ENCODE results near the gene SPATA22. TPM values are rescaled to one million over a fixed set of nuclear protein-coding genes. Genes with fewer than 3 reads are reported as not detected.
"Not testable (repeated sequence)": the region's sequence is repeated elsewhere in the genome, so short reads cannot be mapped to it uniquely, and the experiment has no call there.

Gene SPATA22
- under 1 TPM in 1 of 2 donors, not detected in 1; 0.35 TPM for total RNA-seq
- long read RNA-seq, partial matches to known transcripts: 0 of 1 reads
- long read RNA-seq, other reads (novel, unspliced or antisense): 1 of 1 reads

DNA sequence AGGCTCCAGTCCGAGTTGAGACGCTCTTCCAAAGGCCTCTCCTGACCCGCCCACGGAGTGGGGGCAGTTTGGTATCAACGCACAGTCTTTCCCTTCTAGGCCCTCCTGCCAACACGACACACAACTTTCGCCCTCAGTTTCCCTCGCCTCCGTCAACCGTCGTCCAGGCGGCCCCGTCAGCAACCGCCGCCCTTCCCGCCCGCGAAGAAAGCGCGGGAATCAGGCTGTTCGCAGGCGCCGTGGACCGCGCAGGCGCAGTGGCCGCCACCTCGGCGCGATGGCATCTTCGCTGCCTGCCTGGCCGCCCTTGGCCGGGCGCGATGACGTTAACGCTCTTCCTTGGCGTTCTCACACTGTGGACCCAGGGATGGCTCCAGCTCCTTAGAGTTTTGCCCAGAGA lies at the start of gene SPATA22:
Gene SPATA22, minus strand, starts transcription at position 221 of the 400 bp plus-strand sequence. CDS start 2,494 bp downstream, outside the sequence.
- intact Hi-C loops (cut with DNase I): no loop called here
- DNase-seq (no peak), ATAC-seq (no peak)

DNA sequence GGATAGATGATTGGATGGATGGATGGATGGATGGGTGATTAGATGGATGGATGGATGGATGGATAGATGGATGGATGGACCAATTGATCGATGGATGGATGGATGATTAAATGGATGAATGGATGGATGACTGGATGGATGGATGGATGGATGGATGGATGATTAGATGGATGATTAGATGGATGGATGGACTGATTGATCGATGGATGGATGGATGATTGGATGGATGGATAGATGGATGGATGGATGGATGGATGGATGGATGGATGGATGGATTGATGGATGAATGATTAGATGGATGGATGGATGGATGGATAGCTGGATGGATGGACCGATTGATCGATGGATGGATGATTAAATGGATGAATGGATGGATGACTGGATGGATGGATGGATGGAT lies 47.9 kb upstream of the SPATA22 start:
- DNase-seq; ATAC-seq; intact Hi-C loops (cut with DNase I): not testable (repeated sequence)

DNA sequence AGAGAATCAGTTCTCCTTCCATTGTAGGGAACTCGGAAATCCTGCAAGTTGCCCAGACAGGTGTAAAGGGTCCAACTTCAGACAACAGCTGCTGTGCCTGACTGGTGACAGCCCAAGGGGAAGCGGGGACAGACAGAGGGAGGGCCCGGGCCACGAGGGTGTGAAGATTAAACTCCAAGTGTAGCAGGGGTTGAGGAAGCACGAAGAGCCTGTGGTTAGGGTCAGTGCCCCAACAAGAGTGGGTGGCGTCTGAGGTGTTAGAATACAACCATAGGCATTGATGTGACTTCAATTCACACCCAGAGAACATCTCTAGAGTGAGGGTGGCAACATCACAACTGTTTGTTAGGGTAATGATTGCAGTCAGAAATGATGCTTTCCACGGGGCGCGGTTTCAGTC lies 43.3 kb upstream of the SPATA22 start:
- intact Hi-C loops (cut with DNase I): no loop called here
- DNase-seq: no peak
- ATAC-seq: no peak

- intact Hi-C loops (cut with DNase I); DNase-seq; ATAC-seq: not testable (repeated sequence)
These were observed 42.5 kb upstream of the SPATA22 start for GRCh38 chr17:3514167-3514566.

DNA sequence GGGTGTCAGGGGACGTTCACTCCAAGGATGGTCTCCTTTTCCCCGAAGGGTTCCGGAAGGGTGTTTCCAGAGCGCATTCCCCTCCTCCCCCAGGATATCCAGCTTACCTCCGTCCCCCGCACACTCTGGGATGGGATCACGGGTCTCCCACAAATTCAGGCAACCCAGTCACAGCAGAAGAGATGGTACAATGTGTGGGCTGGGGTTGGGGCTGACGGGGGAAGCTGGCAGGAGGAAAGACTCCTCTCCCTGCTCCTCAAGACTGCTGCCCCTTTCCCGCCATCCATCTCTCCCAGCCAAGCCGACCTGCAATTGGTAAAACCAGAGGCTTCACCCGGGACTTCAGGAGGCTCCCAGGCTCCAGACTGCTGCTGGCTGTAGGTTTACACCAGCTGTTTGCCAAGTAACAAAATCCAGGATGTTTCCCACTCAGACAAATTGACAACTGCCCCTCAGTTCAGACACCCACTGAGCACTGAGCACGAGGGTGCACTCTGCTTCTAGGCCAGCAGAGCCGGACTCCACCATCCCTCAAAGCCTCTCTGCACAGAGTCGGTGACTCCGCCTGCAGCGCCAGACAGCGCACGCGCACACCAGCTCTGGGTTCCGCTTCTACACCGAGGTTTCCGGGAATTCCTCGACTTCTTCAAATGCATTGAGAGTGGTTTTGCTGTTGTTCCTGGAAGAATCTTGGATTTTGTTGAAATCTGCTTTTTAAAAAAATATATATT lies 41.9 kb upstream of the SPATA22 start:
- DNase-seq (no peak), ATAC-seq (peak; percentile 10 to 22)
- intact Hi-C loops (cut with DNase I): no loop called here

- peak; percentile 96 to 97 for ATAC-seq
- DNase-seq: peak; percentile 85
- intact Hi-C loops (cut with DNase I): no loop called here
These were observed 41.0 kb upstream of the SPATA22 start for GRCh38 chr17:3512505-3513171.

DNA sequence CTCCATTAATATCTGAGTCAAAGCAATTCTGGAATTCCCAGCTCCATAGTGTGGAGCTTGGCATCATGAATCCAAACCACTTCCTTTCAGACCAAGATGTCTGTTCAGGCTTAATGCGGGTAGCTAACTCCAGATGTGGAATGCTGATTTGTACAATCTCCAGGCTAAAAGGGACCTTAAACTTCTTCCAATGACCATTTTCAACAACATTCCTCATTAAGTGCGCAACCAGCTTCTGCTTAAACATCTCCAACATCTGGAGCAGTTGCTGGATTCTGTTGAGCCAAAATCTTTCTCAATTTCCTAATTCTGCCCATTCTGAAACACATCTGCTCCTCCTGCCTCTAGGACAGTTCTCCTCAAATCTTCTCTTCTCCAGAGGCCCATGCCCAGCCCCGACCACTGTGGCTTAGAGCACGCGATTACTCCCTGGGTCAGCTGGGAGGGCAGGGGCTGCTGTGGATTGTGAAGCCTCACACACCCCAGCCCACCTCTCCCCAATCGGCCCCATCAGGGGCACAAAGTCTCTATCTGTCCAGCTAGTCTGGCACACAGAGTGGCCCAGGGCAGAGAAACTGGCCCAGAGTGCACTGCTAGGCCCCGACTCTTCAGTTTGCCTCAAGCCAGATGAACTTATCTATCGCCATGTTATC lies 40.4 kb upstream of the SPATA22 start:
- DNase-seq (no peak), ATAC-seq (peak; percentile 52 to 55)
- intact Hi-C loops (cut with DNase I): no loop called here

DNA sequence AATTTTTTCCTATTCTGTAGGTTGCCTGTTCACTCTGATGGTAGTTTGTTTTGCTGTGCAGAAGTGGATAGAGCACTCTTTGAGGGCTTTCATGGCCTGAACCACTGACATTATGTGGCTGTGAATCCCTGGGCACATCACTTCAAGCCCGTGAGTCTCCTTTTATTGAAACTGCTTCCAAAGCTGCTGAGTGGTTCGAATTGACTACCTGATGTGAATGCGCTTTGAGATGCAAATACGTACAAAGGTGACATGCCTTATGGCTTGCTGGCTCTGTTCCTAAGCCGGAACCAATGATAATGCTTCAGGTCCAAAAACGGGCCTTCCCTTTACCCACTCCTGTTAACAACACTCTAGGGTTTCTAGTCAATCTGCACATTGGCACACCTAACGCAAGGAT lies 38.5 kb upstream of the SPATA22 start:
- intact Hi-C loops (cut with DNase I): no loop called here
- DNase-seq: no peak

GRCh38 chr17:3507869-3508268 lies 36.2 kb upstream of the SPATA22 start:
- intact Hi-C loops (cut with DNase I): no loop called here
- no peak for ATAC-seq
- no peak for DNase-seq

More for the DNA sequence above, 38.5 kb upstream of the SPATA22 start:
- no peak for ATAC-seq

DNA sequence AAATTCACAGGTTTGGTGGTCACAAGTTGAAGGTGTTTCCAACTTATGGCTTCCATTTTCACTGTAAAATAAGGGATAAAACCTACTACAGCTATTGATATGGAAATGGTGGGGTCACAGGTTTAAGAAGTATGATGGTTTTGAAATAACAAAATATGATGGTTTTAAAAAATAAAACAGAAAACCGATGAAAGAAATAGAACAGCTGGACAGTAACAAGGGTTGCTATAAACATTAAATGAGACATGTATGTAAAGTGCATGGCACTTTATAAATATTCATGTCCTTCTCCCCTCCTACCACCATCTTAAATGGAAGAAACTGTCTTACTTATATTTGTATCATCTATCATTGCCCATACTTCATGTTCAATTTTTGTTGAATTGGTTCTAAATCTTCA lies 35.5 kb upstream of the SPATA22 start:
- no peak for DNase-seq
- ATAC-seq: no peak
- intact Hi-C loops (cut with DNase I): no loop called here

DNA sequence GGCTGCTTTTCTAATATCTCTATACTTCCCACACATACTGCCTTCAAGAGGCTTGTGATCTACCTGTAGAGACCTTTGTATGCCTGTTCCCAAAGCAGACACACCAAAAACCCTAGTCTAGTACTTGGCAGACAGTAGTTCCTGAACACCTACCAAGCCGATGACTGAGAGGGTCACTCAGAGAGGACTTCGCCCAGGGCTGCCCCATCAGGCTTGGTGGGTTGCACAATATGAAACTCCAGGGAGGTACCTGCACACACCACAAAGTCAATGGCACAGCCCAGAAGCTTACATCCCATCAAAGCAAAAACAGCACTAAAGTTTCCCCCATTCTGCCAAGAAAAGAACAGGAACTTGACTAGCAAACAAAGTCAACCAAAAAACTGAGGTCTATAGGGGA lies 34.4 kb upstream of the SPATA22 start:
- intact Hi-C loops (cut with DNase I): no loop called here
- ATAC-seq: no peak

DNA sequence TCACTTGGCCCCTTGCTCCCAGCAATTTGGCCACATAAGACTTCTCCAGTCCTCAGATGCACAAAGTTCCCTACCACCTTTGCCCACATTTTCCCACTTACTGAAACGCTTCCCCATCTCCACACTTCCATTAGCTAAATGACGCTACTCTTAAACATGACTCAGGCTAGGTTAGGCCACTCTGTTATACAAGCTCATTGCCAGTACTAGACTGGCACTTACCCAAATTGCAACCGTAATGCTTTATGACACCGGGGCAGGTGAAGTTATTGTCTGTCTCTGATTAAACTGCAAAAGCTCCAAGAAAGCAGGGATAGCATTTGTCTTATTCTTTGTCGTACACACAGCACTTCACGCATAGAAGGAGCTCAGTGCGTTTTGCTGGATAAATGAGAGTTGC lies 33.4 kb upstream of the SPATA22 start:
- no peak for ATAC-seq
- intact Hi-C loops (cut with DNase I): no loop called here
- DNase-seq: no peak

More for the DNA sequence above, 34.4 kb upstream of the SPATA22 start:
- DNase-seq: no peak

GRCh38 chr17:3503285-3503684 lies 31.7 kb upstream of the SPATA22 start:
- intact Hi-C loops (cut with DNase I): no loop called here
- DNase-seq: no peak
- ATAC-seq: no peak

DNA sequence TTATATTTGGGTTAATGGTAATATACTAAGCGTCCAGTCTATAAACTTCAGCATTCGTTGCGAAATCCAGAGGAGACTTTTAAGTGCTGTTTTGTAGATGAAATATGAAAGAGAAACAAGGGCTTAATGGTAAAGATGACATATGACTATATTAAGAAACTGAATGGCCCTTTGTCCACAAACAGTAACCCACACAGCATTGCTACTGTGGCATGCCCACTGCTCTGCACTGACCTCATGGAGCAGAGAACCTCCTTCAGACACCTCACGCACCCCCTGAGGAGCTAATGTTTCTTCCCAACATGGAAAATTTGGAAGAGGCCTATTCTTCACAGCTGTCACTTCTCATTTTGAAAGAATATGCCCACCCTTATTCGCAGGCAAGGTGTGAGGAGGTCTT lies 30.8 kb upstream of the SPATA22 start:
- DNase-seq (no peak), ATAC-seq (no peak)
- intact Hi-C loops (cut with DNase I): no loop called here

DNA sequence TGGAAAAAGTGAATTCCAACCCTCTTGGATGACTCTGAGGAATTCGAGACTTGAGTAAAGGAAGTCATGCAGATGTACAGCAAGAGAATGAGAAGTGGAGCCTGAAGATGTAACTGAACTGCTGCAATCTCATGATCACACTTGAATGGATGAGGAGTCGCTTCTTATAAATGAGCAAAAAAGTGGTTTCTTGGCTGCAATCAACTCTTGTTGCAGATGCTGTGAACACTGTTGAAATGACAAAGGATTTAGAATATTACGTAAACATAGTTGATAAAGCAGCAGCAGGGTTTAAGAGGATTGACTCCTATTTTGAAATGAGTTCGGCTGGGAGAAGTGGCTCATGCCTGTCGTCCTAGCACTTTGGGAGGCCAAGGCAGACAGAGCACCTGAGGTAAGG lies 29.7 kb upstream of the SPATA22 start:
- no peak for DNase-seq
- intact Hi-C loops (cut with DNase I): no loop called here
- ATAC-seq: no peak

DNA sequence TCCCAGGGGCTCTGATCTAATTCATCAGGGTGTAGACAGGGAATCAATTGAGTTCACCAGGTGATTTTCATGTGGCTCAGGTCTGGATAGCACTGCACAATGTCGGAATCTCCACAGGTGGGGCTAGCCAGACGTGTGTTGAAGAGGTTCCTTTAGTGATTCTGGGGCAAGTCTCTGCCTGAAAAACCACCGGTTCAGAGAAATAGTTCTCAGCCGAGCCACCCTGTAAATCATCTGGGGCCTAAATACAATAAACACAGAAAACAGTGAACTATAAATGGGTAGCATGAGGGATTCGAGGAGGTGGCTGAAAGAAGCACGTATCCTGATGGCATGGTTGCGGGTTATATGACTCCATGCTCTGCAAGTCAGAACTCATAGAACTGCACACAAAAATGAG lies 25.5 kb upstream of the SPATA22 start:
- intact Hi-C loops (cut with DNase I): no loop called here

DNA sequence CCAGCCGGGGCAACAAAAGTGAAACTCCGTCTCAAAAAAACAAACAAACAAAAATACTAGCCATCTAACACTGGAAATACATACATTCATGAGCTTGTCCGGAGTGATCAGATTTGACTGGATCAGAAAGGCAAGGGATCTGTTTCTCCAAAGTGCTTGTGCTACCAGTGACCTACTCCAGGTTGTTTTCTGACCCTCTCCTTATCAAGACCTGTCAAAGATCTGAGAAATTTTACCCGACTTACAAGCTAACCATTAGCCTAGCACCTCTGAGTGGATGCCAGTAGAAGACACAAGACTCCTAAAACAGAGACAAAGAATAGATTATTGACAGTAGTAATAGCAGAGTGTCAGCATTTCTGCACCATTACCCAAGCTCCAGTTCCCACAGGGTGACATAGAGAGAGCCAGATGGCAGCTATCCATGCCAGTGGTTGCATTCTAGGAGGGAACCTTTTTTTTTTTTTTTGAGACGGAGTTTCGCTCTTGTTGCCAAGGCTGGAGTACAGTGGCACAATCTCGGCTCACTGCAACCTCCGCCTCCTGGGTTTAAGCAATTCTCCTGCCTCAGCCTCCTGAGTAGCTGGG lies 14.0 kb upstream of the SPATA22 start:
- intact Hi-C loops (cut with DNase I): no loop called here
- DNase-seq (no peak), ATAC-seq (peak in 1 of 2 donors; percentile 70)

More for the DNA sequence above, 25.5 kb upstream of the SPATA22 start:
- ATAC-seq (no peak), DNase-seq (no peak)

DNA sequence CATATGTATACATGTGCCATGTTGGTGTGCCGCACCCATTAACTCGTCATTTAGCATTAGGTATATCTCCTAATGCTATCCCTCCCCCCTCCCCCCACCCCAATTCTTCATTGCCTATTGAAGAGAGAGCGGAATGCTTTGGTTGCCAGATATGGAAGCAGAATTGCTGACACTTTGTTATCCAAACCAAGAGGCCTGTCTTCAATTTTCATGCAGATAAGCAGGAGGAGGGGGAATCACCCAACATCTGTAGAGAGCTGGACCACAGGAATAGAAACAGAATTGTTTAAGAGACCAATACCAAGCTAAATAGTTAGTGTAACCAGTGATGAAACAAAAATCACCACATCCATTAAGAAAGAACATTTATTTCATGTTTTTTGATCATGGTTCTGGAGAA lies 11.2 kb upstream of the SPATA22 start:
- ATAC-seq (no peak), DNase-seq (no peak)
- intact Hi-C loops (cut with DNase I): no loop called here

DNA sequence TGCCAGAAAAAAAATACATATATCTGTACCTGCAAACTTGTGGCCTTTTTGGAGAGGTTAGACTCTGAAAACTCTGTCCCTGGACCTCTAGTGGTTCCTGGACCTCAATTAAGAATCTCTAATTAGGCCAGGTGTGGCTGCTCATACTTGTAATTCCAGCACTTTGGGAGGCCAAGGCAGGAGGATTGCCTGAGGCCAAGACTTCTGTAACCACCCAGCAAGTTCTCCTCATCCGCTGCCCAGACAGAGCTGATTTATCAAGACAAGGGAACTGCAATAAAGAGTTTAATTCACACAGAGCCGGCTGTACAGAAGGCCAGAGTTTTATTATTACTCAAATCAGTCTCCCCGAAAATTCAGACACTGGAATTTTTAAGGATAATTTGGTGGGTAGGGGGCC lies 8.4 kb upstream of the SPATA22 start:
- no peak for ATAC-seq
- DNase-seq: no peak
- intact Hi-C loops (cut with DNase I): no loop called here
